H7 (cell line): ENCODE measurements around the gene HOXA5. TPM values are rescaled to one million over a fixed set of nuclear protein-coding genes. Genes with fewer than 3 reads are reported as not detected.
A peak's percentile ranks its signal among the peaks of the same experiment; 100 is the strongest.

ENCODE experiments used
- DNase-seq: peaks from one replicate; pipeline ENCODE4 v3.0.0; 2012
- H3K27me3 ChIP-seq: 2 replicates; pipeline ENCODE4 v1.6.0; 2011; ENCODE audit warnings: mild to moderate bottlenecking, low read length; ENCODE audit not compliant: control insufficient read depth, insufficient read depth
- H3K36me3 ChIP-seq: replicated peaks from 2 replicates; pipeline ENCODE4 v1.5.1; 2011; ENCODE audit warnings: low read length; ENCODE audit not compliant: control insufficient read depth, insufficient read depth
- H3K4me3 ChIP-seq: 2 replicates; pipeline ENCODE4 v1.5.1; 2011; ENCODE audit warnings: low read depth, mild to moderate bottlenecking, control low read depth, low read length, moderate library complexity; ENCODE audit not compliant: insufficient read depth
- total RNA-seq: library from RNA; depleted of rRNA; stranded (reverse); fragments of >200 nt; shearing (Covaris generic); gene quantifications from 2 replicates; pipeline ENCODE4 v1.2.3, GENCODE V29; 2014

Gene HOXA5
- total RNA-seq, 1 experiment from 2014 or later, result not detected

DNA sequence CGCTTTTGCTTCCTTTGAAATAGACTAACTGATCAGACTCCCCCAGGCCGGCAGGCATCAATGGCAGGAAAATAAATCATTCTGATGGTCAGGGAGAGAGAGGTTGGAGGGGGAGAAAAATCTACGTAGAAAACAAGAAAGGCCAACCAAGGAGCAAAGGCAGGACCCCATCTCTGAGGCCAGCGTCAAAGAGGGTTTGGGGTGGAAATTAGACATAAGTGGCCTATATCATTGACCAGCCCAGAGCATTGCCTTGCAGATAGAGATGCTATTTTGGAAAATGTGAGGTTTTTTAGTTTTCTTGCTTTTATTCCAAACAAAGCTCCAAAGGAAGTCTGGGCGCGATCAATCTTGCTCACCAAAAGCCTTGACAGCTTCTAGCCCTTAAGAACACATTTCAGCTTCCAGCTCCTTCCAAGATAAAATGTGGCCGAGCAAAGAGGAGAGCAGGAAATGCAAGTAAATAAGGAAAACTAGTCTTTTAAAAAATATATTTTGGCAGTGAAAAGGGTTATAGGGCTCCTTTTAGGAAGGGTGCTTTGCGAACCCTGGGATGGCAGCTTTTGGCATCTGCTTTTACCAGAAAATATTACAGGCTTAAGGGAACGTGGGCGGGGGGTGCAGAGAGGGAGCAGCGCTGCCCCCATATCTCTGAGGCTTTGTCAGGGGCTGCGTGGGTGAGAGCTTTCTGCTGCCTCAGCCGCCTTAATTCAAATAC lies 39.0 kb downstream of the HOXA5 start:
- H3K4me3 ChIP-seq, result no peak overlapping the region
- DNase-seq, result no peak
- no peaks in the 10 kb centered on the region for H3K36me3 ChIP-seq
- H3K27me3 ChIP-seq, result peaks cover 100% of the 10 kb centered on the region

DNA sequence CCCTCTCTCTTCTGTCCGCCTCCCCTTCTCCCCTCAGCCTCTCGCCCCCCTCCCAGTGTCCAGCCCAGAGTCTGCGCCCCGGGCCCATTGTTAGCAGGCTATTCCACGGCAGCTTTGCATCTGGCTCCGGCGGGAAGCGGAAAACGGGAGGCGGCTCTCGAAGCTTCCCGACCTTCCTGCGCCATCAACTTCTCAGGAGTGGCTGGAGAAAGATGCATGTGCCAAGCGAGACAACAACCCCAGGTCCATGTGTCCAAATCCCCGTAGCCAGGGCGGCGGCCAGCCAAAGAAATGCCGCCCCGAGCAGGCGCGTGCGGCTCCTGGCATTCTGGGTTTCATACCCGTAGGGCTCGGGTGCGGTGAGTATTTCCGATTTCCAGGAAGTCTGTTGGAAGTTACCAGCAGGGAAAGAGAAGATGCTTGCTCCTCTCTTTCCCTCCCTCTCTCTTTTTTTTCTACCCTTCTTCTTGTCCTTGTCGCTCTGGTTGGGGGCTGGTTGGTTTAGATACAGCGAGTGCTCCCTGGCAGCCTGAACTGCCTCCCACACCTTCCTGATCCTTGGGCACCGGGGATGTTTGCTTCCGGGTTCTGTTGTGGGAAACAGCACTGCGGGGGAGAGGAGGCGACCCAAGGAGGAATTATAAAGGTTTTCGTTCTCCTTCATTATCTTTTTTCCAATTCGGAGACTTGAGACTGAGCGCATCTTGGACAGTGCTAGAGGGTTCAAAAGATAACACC lies 39.8 kb downstream of the HOXA5 start:
- H3K36me3 ChIP-seq, result no peaks in the 10 kb centered on the region
- no peak overlapping the region for H3K4me3 ChIP-seq
- H3K27me3 ChIP-seq, result peaks cover 100% of the 10 kb centered on the region
- DNase-seq, result peak; percentile 63

DNA sequence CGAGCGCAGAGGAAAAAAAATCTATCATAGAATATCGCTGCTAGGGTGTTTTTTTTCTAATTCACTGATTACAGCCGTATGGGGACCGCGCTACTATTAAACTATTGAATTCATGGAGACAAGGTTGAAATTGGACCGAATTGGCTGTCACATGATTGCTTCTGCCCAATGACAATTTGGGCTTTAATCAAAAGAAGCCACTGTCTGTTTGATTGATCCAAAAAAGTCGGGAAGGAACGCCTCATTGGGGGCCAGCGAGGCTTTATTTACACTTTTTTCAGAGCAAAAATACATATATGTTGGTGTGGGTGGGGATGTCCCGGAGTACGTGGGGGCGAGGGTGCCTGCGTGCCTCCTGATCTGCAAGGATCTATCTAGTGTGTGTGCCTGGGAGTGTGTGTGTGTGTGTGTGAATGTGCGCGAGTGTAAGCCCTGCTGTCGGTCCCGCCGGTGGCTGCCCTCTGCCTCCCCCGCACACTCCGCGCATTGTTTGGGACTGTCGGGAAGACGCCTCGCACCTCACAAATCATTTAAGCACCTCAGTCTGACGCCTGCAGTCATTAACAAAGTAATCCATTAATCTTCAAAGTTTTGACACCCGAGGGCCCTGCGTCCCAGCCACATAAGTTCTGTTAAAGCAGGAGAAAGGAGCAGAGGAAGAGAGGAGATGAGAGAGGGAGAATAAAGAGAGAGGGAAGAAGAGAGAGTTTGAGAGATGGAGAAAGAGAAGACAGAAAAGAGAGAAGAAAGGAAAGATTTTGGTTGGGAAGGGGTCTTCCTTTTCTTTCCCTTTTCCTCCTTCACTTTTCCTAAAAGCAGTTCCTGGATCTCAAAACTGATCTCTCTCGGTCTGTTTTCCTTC lies 40.7 kb downstream of the HOXA5 start, which contains the start of gene HOXA2:
Gene HOXA2, minus strand, starts transcription at position 103 of the 862 bp plus-strand sequence. CDS start 183 bp downstream, outside the sequence.
- peak; percentile 55 for DNase-seq
- H3K4me3 ChIP-seq, result no peak within 1 kb of the TSS
- H3K27me3 ChIP-seq, result peaks cover 100% of the 10 kb centered on the region
- no peaks in the 10 kb centered on the region for H3K36me3 ChIP-seq

DNA sequence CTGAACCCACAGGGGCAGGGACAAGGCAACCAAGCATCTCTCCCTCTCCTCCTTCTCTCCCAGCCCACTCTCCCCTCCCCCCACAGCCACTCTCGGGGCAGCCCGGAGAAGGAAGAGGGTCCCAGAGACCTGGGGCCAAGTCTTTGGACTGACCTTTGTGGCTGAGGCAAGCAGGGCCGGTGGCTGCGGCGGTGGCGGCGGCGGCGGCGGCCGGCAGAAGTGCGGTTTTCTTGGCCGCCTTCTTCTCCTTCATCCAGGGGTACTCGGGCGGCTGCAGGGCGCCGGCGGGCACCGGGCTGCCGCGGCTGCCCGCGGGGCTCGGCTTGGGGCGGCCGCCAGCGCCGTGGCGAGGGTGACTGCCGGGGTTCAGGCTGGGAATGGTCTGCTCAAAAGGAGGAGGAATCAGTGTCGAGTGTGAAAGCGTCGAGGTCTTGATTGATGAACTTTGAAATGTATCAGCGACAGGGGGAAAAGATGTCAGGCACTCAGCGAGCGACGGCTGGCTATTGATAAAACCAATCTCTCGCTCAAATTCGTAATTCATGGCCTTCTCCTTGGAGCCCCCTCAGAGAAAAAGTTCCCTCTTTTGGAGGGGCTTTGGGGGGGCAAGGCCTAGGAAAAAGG lies 41.4 kb downstream of the HOXA5 start:
- H3K4me3 ChIP-seq, result no peak overlapping the region
- peak; percentile 74 for DNase-seq
- peaks cover 100% of the 10 kb centered on the region for H3K27me3 ChIP-seq
- H3K36me3 ChIP-seq, result no peaks in the 10 kb centered on the region

DNA sequence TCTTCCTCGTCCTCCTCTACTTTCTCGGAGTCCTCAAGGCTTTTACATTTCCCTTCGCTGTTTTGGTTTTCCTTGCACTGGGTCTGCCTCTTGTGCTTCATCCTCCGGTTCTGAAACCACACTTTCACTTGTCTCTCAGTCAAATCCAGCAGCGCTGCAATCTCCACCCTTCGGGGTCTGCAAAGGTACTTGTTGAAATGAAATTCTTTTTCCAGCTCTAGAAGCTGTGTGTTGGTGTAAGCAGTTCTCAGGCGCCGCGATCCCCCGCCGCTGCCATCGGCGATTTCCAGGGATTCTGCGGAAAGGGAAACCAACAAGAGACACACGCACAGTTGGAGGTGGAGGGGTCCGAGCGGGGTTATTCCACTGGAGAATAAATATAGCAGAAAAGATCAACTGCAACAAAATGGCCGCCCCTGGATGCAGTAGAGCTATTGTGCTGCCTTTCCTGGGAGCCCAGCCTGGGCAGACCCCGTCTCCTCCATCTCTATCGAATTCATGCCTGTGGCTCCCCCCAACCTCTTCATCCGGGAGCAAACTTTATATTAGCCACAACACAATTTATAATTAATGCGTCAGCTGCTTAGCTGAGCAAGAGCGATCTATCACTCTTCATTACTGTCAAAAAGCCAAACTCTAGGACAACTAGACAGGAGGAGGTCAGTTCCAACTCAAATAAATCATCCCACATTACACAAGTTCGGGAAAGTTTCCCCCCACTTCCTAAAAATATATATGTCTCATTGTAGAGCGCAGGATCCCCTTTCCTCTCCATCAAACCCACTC lies 42.1 kb downstream of the HOXA5 start:
- Histone ChIP-seq H3K36me3 (no peaks in the 10 kb centered on the region), H3K4me3 (no peak overlapping the region), H3K27me3 (peaks cover 100% of the 10 kb centered on the region)
- peak; percentile 52 for DNase-seq

DNA sequence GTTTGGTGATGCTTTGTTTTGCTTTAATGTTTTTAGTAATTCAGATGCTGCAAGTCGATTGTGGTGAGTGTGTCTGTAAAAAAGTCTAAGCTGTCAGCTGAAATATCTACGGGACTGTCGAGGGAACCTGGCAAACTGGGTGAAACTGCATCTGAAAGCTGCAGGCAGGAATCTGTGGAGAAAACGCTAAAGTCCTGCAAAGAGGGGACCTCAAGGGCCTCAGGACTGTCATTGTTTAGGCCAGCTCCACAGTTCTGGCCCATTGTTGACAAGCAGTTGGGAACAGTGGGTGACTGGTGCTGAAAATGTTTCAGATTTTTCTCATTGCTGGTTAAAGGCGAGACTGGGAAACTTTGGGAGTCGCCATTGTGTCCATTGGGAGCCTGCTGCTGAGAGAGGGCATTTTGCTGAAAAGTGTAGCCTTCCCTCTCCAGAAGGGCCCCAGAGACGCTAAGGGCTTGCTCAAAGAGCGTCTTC lies 42.7 kb downstream of the HOXA5 start:
- DNase-seq, result peak; percentile 66
- no peaks in the 10 kb centered on the region for H3K36me3 ChIP-seq
- H3K4me3 ChIP-seq, result no peak overlapping the region
- H3K27me3 ChIP-seq, result peaks cover 100% of the 10 kb centered on the region

DNA sequence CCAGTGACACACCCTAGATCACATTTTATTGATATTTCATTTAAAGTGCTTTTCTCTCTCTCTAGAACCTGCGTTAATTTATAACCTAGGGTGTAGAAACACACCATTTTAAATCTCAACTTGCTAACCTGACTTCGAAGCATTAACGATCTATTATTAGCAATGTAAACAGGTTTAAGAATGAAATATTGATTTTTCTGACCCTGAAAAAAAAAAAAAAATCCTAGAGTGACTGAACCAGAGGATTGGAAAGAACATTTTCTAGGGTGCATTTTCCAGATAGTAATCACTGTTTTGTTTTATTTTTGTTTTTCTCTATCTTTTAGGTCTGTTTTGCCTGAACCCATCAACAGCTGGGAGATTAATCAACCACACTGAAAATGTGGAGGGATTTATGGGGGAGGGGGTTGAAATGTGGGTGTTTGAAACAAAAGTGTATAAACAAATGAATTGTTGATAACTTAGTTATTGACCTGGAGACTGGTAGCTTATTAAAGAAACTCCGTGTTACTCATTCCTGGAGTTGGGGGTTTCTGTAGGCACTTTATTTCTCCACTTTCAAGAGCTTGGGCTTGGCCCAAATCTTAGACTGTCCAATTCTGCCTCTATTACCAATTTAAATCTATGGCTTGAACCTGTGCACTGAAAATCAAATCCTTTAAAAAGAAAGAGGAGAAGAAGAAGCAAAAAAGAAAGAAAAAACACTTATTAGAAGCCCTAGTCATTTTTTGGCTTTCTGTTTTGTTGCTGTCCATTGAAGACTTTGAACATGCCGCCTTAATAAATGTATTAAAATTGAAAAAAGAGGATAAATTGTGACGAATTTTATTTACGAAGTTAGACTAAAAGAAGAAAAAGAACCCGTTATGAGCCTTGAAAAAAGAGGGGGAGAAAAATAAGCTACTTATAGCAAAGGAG lies 43.8 kb downstream of the HOXA5 start:
- H3K36me3 ChIP-seq, result no peaks in the 10 kb centered on the region
- DNase-seq, result no peak
- H3K4me3 ChIP-seq, result no peak overlapping the region
- peaks cover 100% of the 10 kb centered on the region for H3K27me3 ChIP-seq

DNA sequence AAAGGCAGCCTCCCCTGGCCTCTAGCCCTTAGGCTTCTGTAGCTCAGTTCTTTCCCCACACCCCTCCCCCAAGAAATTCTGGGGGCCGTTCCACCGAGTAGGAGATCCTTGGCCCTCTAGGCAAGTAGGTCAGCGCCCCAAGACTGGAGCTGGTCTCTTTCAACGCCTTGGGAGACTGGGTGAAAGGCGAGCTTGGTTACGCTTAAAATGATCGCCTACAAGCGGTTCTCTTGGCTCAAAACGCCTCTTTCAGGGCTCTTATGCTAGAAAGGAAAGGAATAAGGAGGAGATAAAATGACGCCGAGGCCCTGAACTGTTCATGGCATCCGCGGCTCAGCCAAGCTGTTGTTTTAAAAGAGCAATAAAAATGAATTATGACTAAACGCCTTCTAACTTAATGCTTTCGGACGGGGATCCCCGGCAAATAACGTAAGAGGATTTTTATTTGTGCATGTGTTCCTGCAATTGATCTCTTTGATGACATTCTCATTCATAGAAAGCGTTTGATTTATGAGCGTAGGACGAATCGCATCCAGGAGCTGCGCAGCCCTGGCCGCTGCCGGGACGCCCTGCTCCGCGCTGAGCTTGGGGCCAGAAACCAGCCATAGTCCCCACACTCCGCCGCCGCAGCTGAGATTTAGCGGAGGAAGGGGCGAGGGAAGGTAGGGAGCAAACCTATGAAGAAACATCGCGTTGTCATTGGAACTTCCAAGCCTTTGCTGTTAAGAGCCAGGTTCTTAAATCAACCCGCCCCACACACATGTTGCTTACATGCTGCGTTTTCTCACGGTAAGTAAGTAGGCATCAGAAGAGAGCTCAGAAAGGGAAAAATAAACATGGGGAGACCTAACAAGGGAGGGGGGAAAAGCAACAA lies 44.7 kb downstream of the HOXA5 start:
- DNase-seq, result peak; percentile 65
- Histone ChIP-seq H3K27me3 (peaks cover 100% of the 10 kb centered on the region), H3K4me3 (no peak overlapping the region), H3K36me3 (no peaks in the 10 kb centered on the region)

DNA sequence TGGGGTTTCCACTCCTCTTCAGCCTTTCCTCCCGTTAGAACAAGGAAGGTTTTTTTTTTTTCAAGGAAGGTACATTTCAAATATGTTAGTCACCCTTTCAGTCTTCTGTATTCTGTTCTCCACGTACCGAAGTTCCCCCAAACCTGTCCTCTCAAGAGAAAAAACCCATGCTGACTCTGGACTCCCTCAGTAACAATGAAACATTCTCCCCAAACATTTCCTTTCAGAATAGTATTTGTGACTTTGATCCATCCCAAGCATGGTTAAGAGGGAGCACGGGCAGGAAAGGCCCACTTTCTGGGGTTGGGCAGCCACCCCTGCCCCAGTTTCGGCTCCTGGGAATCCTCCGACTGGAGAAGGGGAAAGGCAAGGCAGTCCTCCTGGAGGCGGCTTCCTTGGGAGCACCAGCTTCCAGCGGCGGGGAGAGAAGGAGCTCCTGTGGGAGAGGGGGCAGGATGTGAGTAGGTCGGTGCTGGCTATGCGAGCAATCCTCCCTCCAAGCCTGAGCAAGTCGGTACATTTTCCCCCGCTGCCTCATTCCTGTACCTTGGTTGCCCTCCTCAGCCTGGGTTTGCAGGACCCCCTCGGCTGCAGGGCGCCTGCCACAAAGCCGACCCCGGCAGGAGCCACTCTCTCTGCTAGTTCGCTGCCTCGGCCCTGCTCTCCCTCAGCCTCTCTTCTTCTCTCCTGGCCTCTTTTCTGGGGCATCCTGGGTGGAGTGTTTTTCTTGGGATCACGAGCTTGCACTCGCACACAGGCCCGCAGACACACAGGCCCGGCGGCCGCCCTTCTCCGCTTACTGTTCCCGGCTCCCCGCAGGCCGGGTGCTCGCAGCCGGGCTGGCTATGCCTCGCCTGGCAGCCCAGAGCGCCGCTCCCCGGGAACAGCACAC lies 45.5 kb downstream of the HOXA5 start:
- no peaks in the 10 kb centered on the region for H3K36me3 ChIP-seq
- peaks cover 100% of the 10 kb centered on the region for H3K27me3 ChIP-seq
- peak; percentile 79 for DNase-seq
- H3K4me3 ChIP-seq, result no peak overlapping the region

DNA sequence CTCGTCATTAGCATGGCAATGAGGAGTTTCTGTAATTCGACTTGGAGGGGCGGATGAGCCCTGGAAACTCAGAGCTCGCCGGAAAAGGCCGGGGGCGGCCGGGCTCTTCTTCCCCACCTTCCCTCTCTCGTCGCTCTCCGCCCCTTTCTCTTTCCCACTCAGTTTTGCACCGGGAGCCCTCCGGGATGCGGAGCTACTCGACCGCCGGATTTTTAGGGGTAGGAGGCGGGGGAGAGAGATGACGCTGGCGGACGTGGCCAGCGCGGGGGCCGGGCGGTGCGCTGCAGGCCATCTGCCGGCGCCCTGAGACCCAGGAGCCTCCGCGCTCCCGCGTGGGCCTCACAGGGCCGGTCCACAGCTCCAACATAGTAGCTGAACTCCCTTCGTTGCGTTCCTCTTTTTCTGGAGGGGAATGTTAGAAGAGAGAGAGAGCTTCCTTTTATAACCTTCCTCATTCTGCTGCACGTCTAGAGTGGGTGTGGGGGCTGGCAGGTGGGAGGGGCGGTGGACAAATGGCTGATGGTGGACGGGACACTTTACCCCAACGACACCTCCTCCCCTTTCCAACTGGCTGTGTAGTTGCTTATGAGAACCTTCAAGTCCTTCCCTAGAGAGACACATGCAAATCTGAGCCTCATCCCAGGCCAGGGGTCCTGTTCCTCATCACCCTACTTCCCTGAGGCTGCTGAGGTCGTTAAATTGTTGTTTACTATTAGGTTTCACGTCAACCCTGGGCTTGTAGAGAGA lies 46.5 kb downstream of the HOXA5 start:
- peaks cover 98% of the 10 kb centered on the region for H3K27me3 ChIP-seq
- peak overlapping the region; percentile 39 for H3K4me3 ChIP-seq
- peak; percentile 81 for DNase-seq
- no peaks in the 10 kb centered on the region for H3K36me3 ChIP-seq
